Smooth muscle cell (in vitro differentiated cells): ENCODE data around the gene DSCAM. TPM values are rescaled to one million over a fixed set of nuclear protein-coding genes. Genes with fewer than 3 reads are reported as not detected.

Experiments used
- DNase-seq: peaks from one replicate; lab custom pipeline; 2025; ENCODE audit not compliant: unreplicated experiment; lab: John Stamatoyannopoulos, UW
- H2AFZ ChIP-seq: fragments of 200-600 bp; sonication (generic); 2 replicates; pipeline ENCODE4 v1.6.0; 2016; ENCODE audit warnings: antibody characterized with exemption, low read depth, mild to moderate bottlenecking
- H3F3A ChIP-seq: fragments of 200-600 bp; sonication (generic); 2 replicates; pipeline ENCODE4 v1.6.0; 2017; ENCODE audit warnings: antibody characterized with exemption, low read depth
- H3K27ac ChIP-seq: fragments of 200-600 bp; sonication (generic); 2 replicates; pipeline ENCODE4 v1.5.1; 2016; ENCODE audit warnings: low read depth, mild to moderate bottlenecking
- H3K27me3 ChIP-seq: fragments of 200-600 bp; sonication (generic); 2 replicates; pipeline ENCODE4 v1.6.1; 2016; ENCODE audit warnings: low read depth, mild to moderate bottlenecking
- H3K36me3 ChIP-seq: fragments of 200-600 bp; sonication (generic); 2 replicates; pipeline ENCODE4 v1.5.1; 2016; ENCODE audit warnings: low read depth
- H3K4me1 ChIP-seq: fragments of 200-600 bp; sonication (generic); 2 replicates; pipeline ENCODE4 v1.5.1; 2016; ENCODE audit warnings: low read depth
- H3K4me2 ChIP-seq: fragments of 200-600 bp; sonication (generic); 2 replicates; pipeline ENCODE4 v1.6.0; 2016; ENCODE audit warnings: mild to moderate bottlenecking
- H3K4me3 ChIP-seq: fragments of 200-600 bp; sonication (generic); 2 replicates; pipeline ENCODE4 v1.5.1; 2016; ENCODE audit warnings: mild to moderate bottlenecking
- H3K79me2 ChIP-seq: fragments of 200-600 bp; sonication (generic); 2 replicates; pipeline ENCODE4 v1.6.0; 2016; ENCODE audit warnings: low read depth, mild to moderate bottlenecking
- H3K9ac ChIP-seq: fragments of 200-600 bp; sonication (generic); 2 replicates; pipeline ENCODE4 v1.6.0; 2016; ENCODE audit warnings: low read depth
- H3K9me3 ChIP-seq: fragments of 200-600 bp; sonication (generic); replicated peaks from 2 replicates; pipeline ENCODE4 v1.5.1; 2016; ENCODE audit warnings: low read depth
- H4K20me1 ChIP-seq: fragments of 200-600 bp; sonication (generic); 2 replicates; pipeline ENCODE4 v1.6.0; 2016; ENCODE audit warnings: low read depth
- WGBS: methylation state at CpG from one replicate; pipeline ENCODE4 v1.1.7; 2016; ENCODE audit warnings: low lambda C conversion rate; 5-methylcytosine and 5-hydroxymethylcytosine counted together
- polyA plus RNA-seq: library from polyadenylated mRNA; unstranded; fragments of >200 nt; fragmentation: Nextera tagmentation; extraction: Ambion mirVana; gene quantifications from 2 replicates; pipeline ENCODE4 v1.2.1, GENCODE V29; 2016
- total RNA-seq: library from RNA; depleted of rRNA; stranded (reverse); fragments of >200 nt; gene quantifications from 2 replicates; pipeline ENCODE4 v1.2.3, GENCODE V29; 2014
- TF ChIP-seq, protein P1 (sequence below): fragments of 200-600 bp; sonication (generic); IDR thresholded peaks from 2 replicates; pipeline ENCODE4 v1.5.1; 2017; ENCODE audit warnings: borderline replicate concordance, mild to moderate bottlenecking, antibody characterized with exemption; ENCODE audit not compliant: insufficient read depth, poor library complexity, severe bottlenecking

The DSCAM gene
- total and polyA plus RNA-seq, 2 experiments from 2014 or later, result not detected

DNA sequence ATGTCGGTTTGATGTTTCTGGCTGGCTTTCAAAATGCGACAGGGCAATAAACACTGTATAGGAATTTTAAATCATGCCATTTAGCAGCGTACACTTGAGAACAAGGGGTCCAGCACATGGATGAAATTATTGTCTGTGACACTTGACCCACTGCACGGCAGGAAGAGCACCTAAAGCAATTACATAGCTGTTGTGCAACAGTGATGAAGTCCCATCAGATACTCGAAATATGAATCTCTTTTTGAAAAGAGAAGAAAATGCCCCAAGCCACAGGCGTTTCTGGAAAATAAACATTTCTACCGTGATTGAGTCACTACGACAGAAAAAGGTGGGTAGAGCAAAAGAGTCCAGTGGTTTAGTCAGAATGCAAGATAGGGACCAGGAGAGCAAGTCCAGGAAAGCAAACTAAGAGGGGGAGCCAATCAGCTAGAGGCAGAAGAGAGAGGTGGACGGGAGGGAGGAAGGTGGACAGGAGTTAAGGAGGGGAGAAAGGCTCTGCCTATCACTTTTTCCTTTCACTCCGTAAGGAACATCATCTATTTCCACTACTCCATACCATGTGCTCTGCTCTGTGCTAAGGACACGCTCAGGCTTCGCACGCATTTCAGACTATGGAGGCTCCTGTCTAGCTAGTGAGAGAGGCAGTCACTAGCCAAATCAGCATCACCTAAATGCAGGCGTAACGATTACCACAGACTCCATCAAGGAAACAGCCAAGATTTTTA lies 6.4 kb downstream of the DSCAM start:
- H3K27ac ChIP-seq, result no peak overlapping the region
- DNase-seq, result no peak
- no peak overlapping the region for H3K4me2 ChIP-seq
- H4K20me1 ChIP-seq, result no peaks in the 10 kb centered on the region
- H3K4me1 ChIP-seq, result no peaks in the 10 kb centered on the region
- peaks cover 62% of the 10 kb centered on the region for H3K27me3 ChIP-seq
- no peak overlapping the region for H3K9ac ChIP-seq
- H2AFZ ChIP-seq, result no peak overlapping the region
- no peak overlapping the region for H3K4me3 ChIP-seq
- no peaks in the 10 kb centered on the region for H3F3A ChIP-seq
- WGBS, result 75% methylated on average over 15 of the region's 15 CpGs
- H3K9me3 ChIP-seq, result no peaks in the 10 kb centered on the region
- no peaks in the 10 kb centered on the region for H3K79me2 ChIP-seq
- TF ChIP-seq, protein P1, sequence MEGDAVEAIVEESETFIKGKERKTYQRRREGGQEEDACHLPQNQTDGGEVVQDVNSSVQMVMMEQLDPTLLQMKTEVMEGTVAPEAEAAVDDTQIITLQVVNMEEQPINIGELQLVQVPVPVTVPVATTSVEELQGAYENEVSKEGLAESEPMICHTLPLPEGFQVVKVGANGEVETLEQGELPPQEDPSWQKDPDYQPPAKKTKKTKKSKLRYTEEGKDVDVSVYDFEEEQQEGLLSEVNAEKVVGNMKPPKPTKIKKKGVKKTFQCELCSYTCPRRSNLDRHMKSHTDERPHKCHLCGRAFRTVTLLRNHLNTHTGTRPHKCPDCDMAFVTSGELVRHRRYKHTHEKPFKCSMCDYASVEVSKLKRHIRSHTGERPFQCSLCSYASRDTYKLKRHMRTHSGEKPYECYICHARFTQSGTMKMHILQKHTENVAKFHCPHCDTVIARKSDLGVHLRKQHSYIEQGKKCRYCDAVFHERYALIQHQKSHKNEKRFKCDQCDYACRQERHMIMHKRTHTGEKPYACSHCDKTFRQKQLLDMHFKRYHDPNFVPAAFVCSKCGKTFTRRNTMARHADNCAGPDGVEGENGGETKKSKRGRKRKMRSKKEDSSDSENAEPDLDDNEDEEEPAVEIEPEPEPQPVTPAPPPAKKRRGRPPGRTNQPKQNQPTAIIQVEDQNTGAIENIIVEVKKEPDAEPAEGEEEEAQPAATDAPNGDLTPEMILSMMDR, result no peak
- H3K36me3 ChIP-seq, result no peaks in the 10 kb centered on the region

DNA sequence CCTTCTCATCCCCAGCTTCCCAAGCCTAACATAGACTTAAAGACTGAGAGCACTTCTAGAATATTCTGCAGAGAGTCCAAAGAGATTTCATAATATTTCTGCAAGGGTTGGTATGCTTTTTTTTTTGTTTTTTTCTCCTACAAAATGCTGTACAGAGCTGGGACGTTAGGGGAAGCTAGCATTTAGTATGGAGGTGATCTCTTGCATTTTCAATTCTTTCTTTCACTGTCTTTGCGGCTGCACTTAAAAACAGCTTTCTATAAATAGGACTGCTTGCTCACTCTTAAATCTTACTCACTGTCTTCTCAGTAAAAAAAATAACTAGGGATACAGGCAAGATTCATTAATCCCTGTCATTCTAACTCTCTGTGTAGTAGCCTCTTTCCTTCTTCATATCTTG lies 7.4 kb downstream of the DSCAM start:
- Histone ChIP-seq H3K4me1 (no peaks in the 10 kb centered on the region), H3K27me3 (peaks cover 52% of the 10 kb centered on the region), H3K4me3 (no peak overlapping the region), H4K20me1 (no peaks in the 10 kb centered on the region), H3K9me3 (no peaks in the 10 kb centered on the region), H3K27ac (no peak overlapping the region), H3K79me2 (no peaks in the 10 kb centered on the region), H3K36me3 (no peaks in the 10 kb centered on the region), H3K4me2 (no peak overlapping the region), H3F3A (no peaks in the 10 kb centered on the region), H2AFZ (no peak overlapping the region), H3K9ac (no peak overlapping the region)
- TF ChIP-seq, protein P1, result no peak
- no peak for DNase-seq
- 53% methylated on average over 2 of the region's 2 CpGs for WGBS

DNA sequence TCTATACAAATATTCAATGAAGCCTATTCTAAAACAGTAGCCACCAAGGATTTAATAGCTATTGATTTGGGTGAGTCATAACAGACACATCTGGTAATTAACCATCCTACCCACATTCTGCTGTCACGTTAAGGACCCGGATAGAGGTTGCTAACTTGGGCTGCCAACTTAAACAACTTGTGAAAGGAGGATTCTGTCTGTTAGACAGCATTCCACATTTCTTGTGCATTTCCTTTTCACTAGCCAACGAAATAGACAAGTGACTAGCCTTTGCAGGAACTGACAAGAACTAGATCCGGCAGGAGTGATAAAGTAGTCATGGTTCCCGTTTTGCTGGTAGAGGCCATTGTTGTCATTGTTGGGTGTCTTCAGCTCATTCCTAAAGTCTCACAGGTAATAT lies 9.5 kb downstream of the DSCAM start:
- no peaks in the 10 kb centered on the region for H3F3A ChIP-seq
- no peaks in the 10 kb centered on the region for H3K9me3 ChIP-seq
- H3K79me2 ChIP-seq, result no peaks in the 10 kb centered on the region
- WGBS, result 82% methylated on average over 5 of the region's 5 CpGs
- no peak overlapping the region for H2AFZ ChIP-seq
- no peaks in the 10 kb centered on the region for H3K36me3 ChIP-seq
- no peaks in the 10 kb centered on the region for H3K4me1 ChIP-seq
- peaks cover 32% of the 10 kb centered on the region for H3K27me3 ChIP-seq
- H3K27ac ChIP-seq, result no peak overlapping the region
- no peak overlapping the region for H3K4me2 ChIP-seq
- no peaks in the 10 kb centered on the region for H4K20me1 ChIP-seq
- TF ChIP-seq, protein P1, result no peak
- no peak for DNase-seq
- no peak overlapping the region for H3K9ac ChIP-seq
- no peak overlapping the region for H3K4me3 ChIP-seq

DNA sequence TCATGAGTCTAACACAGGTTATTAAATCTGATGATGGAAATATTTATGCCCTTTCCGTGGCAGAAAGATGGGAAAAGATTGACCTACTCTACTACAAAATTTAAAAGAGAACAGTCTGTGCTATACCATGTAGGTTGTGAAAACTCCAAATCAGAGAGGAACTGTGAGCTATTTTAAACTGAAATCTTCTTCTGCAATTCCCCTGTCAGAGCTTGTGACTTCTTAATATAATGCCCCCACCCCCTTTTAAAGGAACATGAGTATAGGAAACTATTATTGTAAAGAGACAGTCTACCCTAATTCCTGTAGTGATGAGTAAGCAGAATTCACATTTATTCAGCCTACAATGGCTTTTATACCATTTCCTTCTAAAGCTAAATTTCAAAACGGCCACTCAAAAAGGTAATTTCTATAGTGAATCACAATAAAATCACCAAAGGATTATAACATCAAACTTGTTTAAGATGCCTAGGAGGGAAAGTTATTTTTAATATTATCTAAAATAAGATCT lies 11.7 kb downstream of the DSCAM start:
- Histone ChIP-seq H3K4me2 (no peak overlapping the region), H3K9ac (no peak overlapping the region), H3K79me2 (no peaks in the 10 kb centered on the region), H3K4me1 (no peaks in the 10 kb centered on the region), H3K9me3 (no peaks in the 10 kb centered on the region), H3K27ac (no peak overlapping the region), H4K20me1 (no peaks in the 10 kb centered on the region), H3K27me3 (peaks cover 10% of the 10 kb centered on the region), H3K36me3 (no peaks in the 10 kb centered on the region), H3K4me3 (no peak overlapping the region), H2AFZ (no peak overlapping the region), H3F3A (no peaks in the 10 kb centered on the region)
- WGBS, result 82% methylated on average over 2 of the region's 2 CpGs
- TF ChIP-seq, protein P1, result no peak
- DNase-seq, result no peak
